B cell (primary cell): Measurements from ENCODE around the gene DOK5. TPM values are rescaled to one million over a fixed set of nuclear protein-coding genes. Genes with fewer than 3 reads are reported as not detected.

Experiments
- ATAC-seq: fragments of 200-7000 bp; cut with Tn5 transposase; one replicate; pipeline ENCODE4 v1.10.0; 2021; ENCODE audit warnings: low read depth, mild to moderate bottlenecking, moderate number of reproducible peaks, moderate library complexity
- CTCF ChIA-PET: fragments of 350-600 bp; sonication (Branson Sonifier 250); formaldehyde crosslinking; loops from one replicate; lab custom pipeline; 2021; ENCODE audit warnings: antibody characterized with exemption, inconsistent platforms; lab: Charles Lee
- POLR2A ChIA-PET: fragments of 350-600 bp; sonication (Branson Sonifier 250); formaldehyde crosslinking; loops from one replicate; lab custom pipeline; 2021; ENCODE audit warnings: antibody characterized with exemption; lab: Charles Lee
- DNase-seq: peaks from one replicate; pipeline ENCODE4 v3.0.0; 2013
- H2AFZ ChIP-seq: 2 replicates; pipeline ENCODE4 v1.6.1; 2012; ENCODE audit warnings: mild to moderate bottlenecking, low read depth, low read length; ENCODE audit not compliant: insufficient read depth, poor library complexity, severe bottlenecking
- H3K27ac ChIP-seq, 2 donors: 1 replicate in 1 of 2; 2 replicates in 1 of 2; pipeline ENCODE4 v1.5.1; 2012 to 2013; ENCODE audit warnings: low read length in 2 of 2, mild to moderate bottlenecking in 2 of 2, moderate library complexity in 1 of 2
- H3K27me3 ChIP-seq, 4 experiments: fragments of 200-600 bp in 1 of 4; sonication (generic) in 1 of 4; replicated peaks in 1 of 4; 1 replicate in 2 of 4; 2 replicates in 2 of 4; pipeline versions ENCODE4 v1.6.1 to v1.7.0; 2013 to 2016; ENCODE audit warnings: low read length in 3 of 4, mild to moderate bottlenecking in 2 of 4, mixed read lengths in 1 of 4, moderate library complexity in 1 of 4; ENCODE audit not compliant: insufficient read depth in 4 of 4, control insufficient read depth in 3 of 4; ENCODE audit errors: control extremely low read depth in 1 of 4
- H3K36me3 ChIP-seq, 2 experiments: replicated peaks in 1 of 2; 1 replicate in 1 of 2; 2 replicates in 1 of 2; pipeline versions ENCODE4 v1.6.1 to v1.7.1; 2013; ENCODE audit warnings: low read length in 1 of 2; ENCODE audit not compliant: insufficient read depth in 2 of 2, control insufficient read depth in 1 of 2; ENCODE audit errors: control extremely low read depth in 1 of 2, extremely low read depth in 1 of 2
- H3K4me1 ChIP-seq, 2 donors: fragments of 200-600 bp in 1 of 2; sonication (generic) in 1 of 2; 1 replicate in 1 of 2; 2 replicates in 1 of 2; pipeline versions ENCODE4 v1.5.1 to v1.6.1; 2013 to 2017; ENCODE audit warnings: low read length in 2 of 2; ENCODE audit not compliant: control insufficient read depth in 2 of 2, insufficient read depth in 2 of 2
- H3K4me2 ChIP-seq: replicated peaks from 2 replicates; pipeline ENCODE3; 2012; ENCODE audit warnings: mild to moderate bottlenecking, low read depth, low read length; ENCODE audit not compliant: poor library complexity, severe bottlenecking
- H3K4me3 ChIP-seq, 5 experiments: fragments of 200-600 bp in 1 of 5; sonication (generic) in 1 of 5; 1 replicate in 3 of 5; 2 replicates in 2 of 5; pipeline versions ENCODE4 v1.5.1 to v1.7.0; 2011 to 2016; ENCODE audit warnings: low read length in 4 of 5, mild to moderate bottlenecking in 4 of 5, low read depth in 2 of 5, control low read depth in 1 of 5, moderate library complexity in 1 of 5; ENCODE audit not compliant: insufficient read depth in 1 of 5; ENCODE audit errors: control extremely low read depth in 1 of 5, extremely low read depth in 1 of 5
- H3K79me2 ChIP-seq: fragments of 200-600 bp; sonication (generic); one replicate; pipeline ENCODE4 v1.6.0; 2016; ENCODE audit warnings: low read length; ENCODE audit not compliant: control insufficient read depth, insufficient read depth
- H3K9ac ChIP-seq: fragments of 200-600 bp; sonication (generic); 2 replicates; pipeline ENCODE4 v1.6.1; 2017; ENCODE audit warnings: mild to moderate bottlenecking, low read length, moderate library complexity
- H3K9me3 ChIP-seq, 3 donors: one replicate each; pipeline versions ENCODE4 v1.6.1 to v1.7.1; 2013; ENCODE audit warnings: low read length in 2 of 3; ENCODE audit not compliant: control insufficient read depth in 2 of 3, insufficient read depth in 1 of 3; ENCODE audit errors: control extremely low read depth in 1 of 3
- H4K20me1 ChIP-seq: 2 replicates; pipeline ENCODE4 v1.6.0; 2012; ENCODE audit warnings: mild to moderate bottlenecking, low read length; ENCODE audit not compliant: insufficient read depth, control insufficient read depth, poor library complexity, severe bottlenecking
- H3K27ac Mint-ChIP-seq: one replicate; pipeline ENCODE4 v1.8.0; 2021; ENCODE audit warnings: mixed read lengths
- H3K27me3 Mint-ChIP-seq: one replicate; pipeline ENCODE4 v1.8.0; 2021; ENCODE audit warnings: mixed read lengths
- H3K4me1 Mint-ChIP-seq: one replicate; pipeline ENCODE4 v1.8.0; 2021; ENCODE audit warnings: mixed read lengths
- H3K4me3 Mint-ChIP-seq: one replicate; pipeline ENCODE4 v1.8.0; 2021; ENCODE audit warnings: mixed read lengths
- H3K9me3 Mint-ChIP-seq: one replicate; pipeline ENCODE4 v1.8.0; 2022; ENCODE audit warnings: mixed read lengths; ENCODE audit not compliant: insufficient read depth
- EZH2 ChIP-seq: IDR thresholded peaks from 2 replicates; pipeline ENCODE4 v1.6.1; 2012; ENCODE audit warnings: borderline replicate concordance, low read depth, mild to moderate bottlenecking, moderate library complexity, low read length; ENCODE audit not compliant: insufficient read depth, poor library complexity, severe bottlenecking
- WGBS: methylation state at CpG from one replicate; pipeline ENCODE4 v1.1.5; 2013; ENCODE audit warnings: missing lambda C conversion rate; ENCODE audit not compliant: insufficient coverage; 5-methylcytosine and 5-hydroxymethylcytosine counted together
- intact Hi-C: fragments of 100-400 bp; cut with micrococcal nuclease; formaldehyde crosslinking; loops from one replicate; pipeline ENCODE4 v1.10.0; 2022
- polyA plus RNA-seq: library from polyadenylated mRNA; depleted of rRNA; stranded (reverse); fragments of >200 nt; gene quantifications from 2 replicates; pipeline ENCODE4 v1.2.3, GENCODE V29; 2012
- total RNA-seq, 2 donors: library from RNA; stranded (reverse); fragments of 120-200 nt in 1 of 2; gene quantifications; 1 replicate in 1 of 2; 2 replicates in 1 of 2; pipeline versions ENCODE4 v1.2.3 to v1.2.4, GENCODE V29; 2013 to 2022
- TF ChIP-seq, protein P1 (sequence below): fragments of 200-600 bp; IDR thresholded peaks from one replicate; pipeline ENCODE4 v1.8.0; 2022; ENCODE audit warnings: antibody characterized with exemption, mild to moderate bottlenecking

The DOK5 gene
- total and polyA plus RNA-seq, 2 donors (not counting 1 experiment from before 2014, with no cell fraction given): not detected

DNA sequence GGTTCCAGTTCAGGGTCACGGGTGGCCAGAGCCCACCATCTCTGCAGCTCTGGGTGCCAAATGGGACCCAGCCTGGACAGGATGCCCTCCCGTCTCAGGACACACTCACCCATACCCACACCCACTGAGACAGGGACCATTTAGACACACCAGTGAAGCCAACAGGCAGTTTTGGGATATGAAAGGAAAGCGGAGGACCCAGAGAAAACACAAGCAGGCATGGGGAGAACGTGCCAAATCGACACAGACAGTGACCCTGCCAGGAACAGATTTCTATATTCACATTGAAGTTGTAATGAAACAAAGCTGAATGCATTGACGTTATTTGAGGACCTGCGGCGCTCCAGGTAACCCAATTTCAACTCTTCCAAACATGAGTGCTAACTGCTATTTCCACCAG, 164.5 kb downstream of the DOK5 start:
- no peaks in the 10 kb centered on the region for H3K79me2 ChIP-seq
- no peaks in the 10 kb centered on the region for H3K27me3 ChIP-seq
- no peaks in the 10 kb centered on the region for H3K4me1 ChIP-seq
- no peaks in the 10 kb centered on the region for H4K20me1 ChIP-seq
- intact Hi-C loops: no loop called here
- H2AFZ ChIP-seq: no peak overlapping the region
- H3K4me2 ChIP-seq: no peak overlapping the region
- WGBS: 100% methylated on average over 1 of the region's 8 CpGs
- H3K4me3 ChIP-seq: no peak overlapping the region
- H3K36me3 ChIP-seq: no peaks in the 10 kb centered on the region
- TF ChIP-seq EZH2: no peak
- TF ChIP-seq, protein P1, sequence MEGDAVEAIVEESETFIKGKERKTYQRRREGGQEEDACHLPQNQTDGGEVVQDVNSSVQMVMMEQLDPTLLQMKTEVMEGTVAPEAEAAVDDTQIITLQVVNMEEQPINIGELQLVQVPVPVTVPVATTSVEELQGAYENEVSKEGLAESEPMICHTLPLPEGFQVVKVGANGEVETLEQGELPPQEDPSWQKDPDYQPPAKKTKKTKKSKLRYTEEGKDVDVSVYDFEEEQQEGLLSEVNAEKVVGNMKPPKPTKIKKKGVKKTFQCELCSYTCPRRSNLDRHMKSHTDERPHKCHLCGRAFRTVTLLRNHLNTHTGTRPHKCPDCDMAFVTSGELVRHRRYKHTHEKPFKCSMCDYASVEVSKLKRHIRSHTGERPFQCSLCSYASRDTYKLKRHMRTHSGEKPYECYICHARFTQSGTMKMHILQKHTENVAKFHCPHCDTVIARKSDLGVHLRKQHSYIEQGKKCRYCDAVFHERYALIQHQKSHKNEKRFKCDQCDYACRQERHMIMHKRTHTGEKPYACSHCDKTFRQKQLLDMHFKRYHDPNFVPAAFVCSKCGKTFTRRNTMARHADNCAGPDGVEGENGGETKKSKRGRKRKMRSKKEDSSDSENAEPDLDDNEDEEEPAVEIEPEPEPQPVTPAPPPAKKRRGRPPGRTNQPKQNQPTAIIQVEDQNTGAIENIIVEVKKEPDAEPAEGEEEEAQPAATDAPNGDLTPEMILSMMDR: no peak
- Mint-ChIP-seq H3K4me1 (no peaks in the 10 kb centered on the region), H3K4me3 (no peak overlapping the region), H3K9me3 (no peaks in the 10 kb centered on the region), H3K27ac (no peak overlapping the region), H3K27me3 (peaks cover 13% of the 10 kb centered on the region)
- DNase-seq (no peak), ATAC-seq (no peak)
- no peak overlapping the region for H3K27ac ChIP-seq
- no peak overlapping the region for H3K9ac ChIP-seq
- H3K9me3 ChIP-seq: no peaks in the 10 kb centered on the region
- CTCF ChIA-PET: no interaction called here
- POLR2A ChIA-PET: no interaction called here

DNA sequence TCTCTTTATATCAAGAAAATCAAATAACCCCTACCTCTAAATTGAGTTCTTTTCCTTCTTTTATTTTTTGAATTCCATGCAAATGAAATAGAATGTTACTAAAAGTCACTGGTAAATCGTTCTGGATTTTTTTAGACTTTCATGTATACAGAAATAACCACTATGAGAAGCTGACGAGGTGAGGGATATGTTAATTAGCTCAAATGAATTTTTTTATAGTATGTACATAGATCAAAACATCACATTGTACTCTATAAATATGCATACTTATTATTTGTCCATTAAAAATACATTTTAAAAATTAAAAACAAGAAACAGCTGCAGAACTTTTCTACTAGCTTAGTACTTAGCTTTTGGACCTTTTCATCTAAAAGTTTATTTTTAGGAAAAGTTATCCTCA, 165.4 kb downstream of the DOK5 start:
- intact Hi-C loops: no loop called here
- H3K27me3 ChIP-seq: no peaks in the 10 kb centered on the region
- H4K20me1 ChIP-seq: no peaks in the 10 kb centered on the region
- H3K4me1 ChIP-seq: no peaks in the 10 kb centered on the region
- H3K36me3 ChIP-seq: no peaks in the 10 kb centered on the region
- H2AFZ ChIP-seq: no peak overlapping the region
- H3K79me2 ChIP-seq: no peaks in the 10 kb centered on the region
- WGBS: no CpG with 5 or more reads among the region's 2 CpGs
- Mint-ChIP-seq H3K4me1 (no peaks in the 10 kb centered on the region), H3K4me3 (no peak overlapping the region), H3K27ac (no peak overlapping the region), H3K9me3 (no peaks in the 10 kb centered on the region), H3K27me3 (peaks cover 13% of the 10 kb centered on the region)
- no peak overlapping the region for H3K4me2 ChIP-seq
- ATAC-seq (no peak), DNase-seq (no peak)
- no peaks in the 10 kb centered on the region for H3K9me3 ChIP-seq
- CTCF ChIA-PET: interaction anchor here (1.1 kb wide), 1 partner anchor 11 kb away, joined by 3 read pairs; no protein-coding TSS in a partner anchor
- POLR2A ChIA-PET: no interaction called here
- H3K4me3 ChIP-seq: no peak overlapping the region
- no peak for TF ChIP-seq EZH2
- TF ChIP-seq, protein P1: no peak
- no peak overlapping the region for H3K9ac ChIP-seq
- H3K27ac ChIP-seq: no peak overlapping the region
